Measurements from ENCODE around the gene MT1HL1.
"Not testable (repeated sequence)": the region's sequence is repeated elsewhere in the genome, so short reads cannot be mapped to it uniquely, and the experiment has no call there.

The MT1HL1 gene

GRCh38 chr1:236994450-236994849, 9.8 kb downstream of the MT1HL1 start:
- TF ChIP-seq CTCF (conservative IDR thresholded peaks at IDR 0.05; ENCODE audit: low read depth, low read length): no peak
- H3K4me3 ChIP-seq (ENCODE audit: low read length): no peak overlapping the region
- DNase-seq (ENCODE audit: low read depth): no peak

- no peak for DNase-seq (ENCODE audit: low read depth)
- no peak for TF ChIP-seq CTCF (conservative IDR thresholded peaks at IDR 0.05; ENCODE audit: low read depth, low read length)
- H3K4me3 ChIP-seq (ENCODE audit: low read length): no peak overlapping the region
Observed at GRCh38 chr1:236992449-236992848, 11.8 kb downstream of the MT1HL1 start.

- no peak for TF ChIP-seq CTCF (conservative IDR thresholded peaks at IDR 0.05; ENCODE audit: low read depth, low read length)
- no peak for DNase-seq (ENCODE audit: low read depth)
- no peak overlapping the region for H3K4me3 ChIP-seq (ENCODE audit: low read length)
Observed at GRCh38 chr1:236990052-236990445, 14.2 kb downstream of the MT1HL1 start.

GRCh38 chr1:236989290-236990051, 14.8 kb downstream of the MT1HL1 start:
- DNase-seq (ENCODE audit: low read depth): no peak
- no peak overlapping the region for H3K4me3 ChIP-seq (ENCODE audit: low read length)
- TF ChIP-seq CTCF (conservative IDR thresholded peaks at IDR 0.05; ENCODE audit: low read depth, low read length): no peak

GRCh38 chr1:236983818-236984217, 20.4 kb downstream of the MT1HL1 start:
- H3K4me3 ChIP-seq (ENCODE audit: low read length): no peak overlapping the region
- TF ChIP-seq CTCF (conservative IDR thresholded peaks at IDR 0.05; ENCODE audit: low read depth, low read length): no peak
- DNase-seq (ENCODE audit: low read depth): no peak

GRCh38 chr1:236982380-236982779, 21.9 kb downstream of the MT1HL1 start:
- H3K4me3 ChIP-seq (ENCODE audit: low read length): no peak overlapping the region
- TF ChIP-seq CTCF (conservative IDR thresholded peaks at IDR 0.05; ENCODE audit: low read depth, low read length): no peak
- DNase-seq (ENCODE audit: low read depth): no peak

- DNase-seq (ENCODE audit: low read depth); H3K4me3 ChIP-seq (ENCODE audit: low read length): not testable (repeated sequence)
Observed at GRCh38 chr1:236981431-236981830, 22.8 kb downstream of the MT1HL1 start.

Measured in retinal pigment epithelial cell (primary cell).